Activated gamma-delta T cell treated with Interleukin-2 at 50 U/mL for 16 hours (primary cell): ENCODE results near the gene COCH.
A peak's percentile ranks its signal among the peaks of the same experiment; 100 is the strongest.

ENCODE experiments used
- DNase-seq: peaks from one replicate; pipeline ENCODE4 v3.0.0-alpha.2; 2020

COCH gene

GRCh38 chr14:30874120-30874998 is at the start of gene COCH:
TSS of gene COCH (plus strand) at chr14:30874559. CDS start at chr14:30874939, 380 bp downstream.
- peak; percentile 11 for DNase-seq

- DNase-seq: no peak
Observed at GRCh38 chr14:30826070-30826469, 48.3 kb upstream of the COCH start.

GRCh38 chr14:30829853-30830252 is 44.5 kb upstream of the COCH start:
- DNase-seq: no peak

- no peak for DNase-seq
Observed at GRCh38 chr14:30834353-30834752, 40.0 kb upstream of the COCH start.

- no peak for DNase-seq
Observed at GRCh38 chr14:30838351-30838750, 36.0 kb upstream of the COCH start.

GRCh38 chr14:30840086-30840779 is 34.1 kb upstream of the COCH start:
- DNase-seq: no peak

- DNase-seq: no peak
Observed at GRCh38 chr14:30842431-30842830, 31.9 kb upstream of the COCH start.

- no peak for DNase-seq
Observed at GRCh38 chr14:30848449-30849240, 25.7 kb upstream of the COCH start.

- DNase-seq: no peak
Observed at GRCh38 chr14:30849354-30849753, 25.0 kb upstream of the COCH start.

- DNase-seq: no peak
Observed at GRCh38 chr14:30849983-30850382, 24.4 kb upstream of the COCH start.

GRCh38 chr14:30853946-30854345 is 20.4 kb upstream of the COCH start:
- no peak for DNase-seq

- DNase-seq: no peak
Observed at GRCh38 chr14:30854492-30854891, 19.9 kb upstream of the COCH start.

GRCh38 chr14:30855345-30856037 is 18.9 kb upstream of the COCH start:
- DNase-seq: no peak

GRCh38 chr14:30861200-30861599 is 13.2 kb upstream of the COCH start:
- no peak for DNase-seq

GRCh38 chr14:30864934-30865333 is 9.4 kb upstream of the COCH start:
- no peak for DNase-seq

- DNase-seq: no peak
Observed at GRCh38 chr14:30868736-30869135, 5.6 kb upstream of the COCH start.

GRCh38 chr14:30869551-30870155 is 4.7 kb upstream of the COCH start:
- DNase-seq: no peak

GRCh38 chr14:30872602-30873001 is 1.8 kb upstream of the COCH start:
- no peak for DNase-seq

- DNase-seq: no peak
Observed at GRCh38 chr14:30873308-30874119, 845 bp upstream of the COCH start.

GRCh38 chr14:30874999-30875787 is 834 bp downstream of the COCH start:
- no peak for DNase-seq

- no peak for DNase-seq
Observed at GRCh38 chr14:30875788-30876053, 1.4 kb downstream of the COCH start.
